ENCODE results near the gene FBXO11.

The FBXO11 gene

DNA sequence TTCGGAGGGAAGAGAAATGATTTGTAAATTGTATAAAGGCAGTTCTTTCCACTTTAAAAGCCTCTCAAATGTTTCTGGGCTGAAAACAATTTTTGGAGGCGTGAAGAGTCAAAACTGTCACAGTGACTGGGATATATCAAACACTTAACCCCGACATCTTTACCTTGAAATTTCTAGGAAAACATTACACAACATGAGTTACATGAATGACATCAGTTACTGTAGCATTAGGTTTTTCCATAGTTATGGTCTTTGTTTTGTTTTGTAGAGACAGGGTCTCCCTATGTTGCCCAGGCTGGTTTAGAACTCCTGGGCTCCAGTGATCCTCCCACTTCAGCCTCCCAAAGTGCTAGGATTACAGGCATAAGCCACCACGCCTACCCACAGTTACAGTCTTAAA is 97.7 kb downstream of the FBXO11 start:
- H3K27ac ChIP-seq = no peak overlapping the region
- no peak for DNase-seq
- H3K4me3 ChIP-seq (ENCODE audit: low read depth, low read length) = no peak overlapping the region
- in situ Hi-C loops (cut with HindIII; ENCODE audit: low pct_ligation_motif_present, low sequenced_read_pairs) = no loop called here
- H3K27me3 ChIP-seq (replicated peaks) = no peaks in the 10 kb centered on the region
- H3K36me3 ChIP-seq (replicated peaks) = peaks cover 58% of the 10 kb centered on the region
- TF ChIP-seq CTCF (IDR thresholded peaks at IDR 0.05; ENCODE audit: low read depth, low read length, missing control alignments) = no peak

- TF ChIP-seq CTCF (IDR thresholded peaks at IDR 0.05; ENCODE audit: low read depth, low read length, missing control alignments) = no peak
- Histone ChIP-seq H3K36me3 (replicated peaks) (peaks cover 63% of the 10 kb centered on the region), H3K4me3 (ENCODE audit: low read depth, low read length) (no peak overlapping the region), H3K27ac (no peak overlapping the region), H3K27me3 (replicated peaks) (no peaks in the 10 kb centered on the region)
- in situ Hi-C loops (cut with HindIII; ENCODE audit: low pct_ligation_motif_present, low sequenced_read_pairs) = no loop called here
- DNase-seq = no peak
Observed at GRCh38 chr2:47805850-47806249, 100.4 kb downstream of the FBXO11 start.

DNA sequence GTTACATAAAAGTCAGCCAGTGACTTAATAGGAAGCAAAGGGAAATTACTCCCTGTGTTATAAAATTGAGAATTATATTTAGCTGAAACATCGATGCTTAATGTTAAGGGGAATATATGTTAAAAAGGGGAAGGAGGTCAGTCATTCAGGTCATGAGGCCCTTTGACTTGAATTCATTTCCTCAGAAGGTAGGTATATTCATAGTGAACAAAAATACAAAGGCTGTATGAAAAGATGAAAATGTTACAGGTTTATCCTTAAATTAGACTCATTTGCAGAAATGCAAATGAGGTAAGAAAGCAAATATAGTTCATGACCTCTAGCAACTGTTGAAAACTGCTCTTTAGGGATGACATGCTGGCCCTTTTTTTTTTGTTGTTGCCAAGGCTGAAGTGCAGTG is 102.5 kb downstream of the FBXO11 start:
- no peak for TF ChIP-seq CTCF (IDR thresholded peaks at IDR 0.05; ENCODE audit: low read depth, low read length, missing control alignments)
- Histone ChIP-seq H3K36me3 (replicated peaks) (peaks cover 72% of the 10 kb centered on the region), H3K27me3 (replicated peaks) (no peaks in the 10 kb centered on the region), H3K27ac (no peak overlapping the region), H3K4me3 (ENCODE audit: low read depth, low read length) (no peak overlapping the region)
- DNase-seq = no peak
- in situ Hi-C loops (cut with HindIII; ENCODE audit: low pct_ligation_motif_present, low sequenced_read_pairs) = no loop called here

DNA sequence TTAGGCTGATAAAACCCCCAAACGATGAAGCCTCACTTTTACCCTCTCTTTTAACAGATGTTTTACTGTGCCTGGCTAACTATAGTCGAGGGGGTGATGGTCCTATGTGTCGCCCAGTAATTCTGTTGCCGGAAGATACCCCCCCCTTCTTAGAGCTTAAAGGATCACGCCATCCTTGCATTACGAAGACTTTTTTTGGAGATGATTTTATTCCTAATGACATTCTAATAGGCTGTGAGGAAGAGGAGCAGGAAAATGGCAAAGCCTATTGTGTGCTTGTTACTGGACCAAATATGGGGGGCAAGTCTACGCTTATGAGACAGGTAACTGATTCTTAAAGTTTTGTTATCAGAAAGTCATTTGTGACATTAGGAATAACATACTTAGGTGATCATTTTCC is 102.9 kb downstream of the FBXO11 start:
- no peak overlapping the region for H3K4me3 ChIP-seq (ENCODE audit: low read depth, low read length)
- no peak for DNase-seq
- H3K27ac ChIP-seq = no peak overlapping the region
- peaks cover 70% of the 10 kb centered on the region for H3K36me3 ChIP-seq (replicated peaks)
- H3K27me3 ChIP-seq (replicated peaks) = no peaks in the 10 kb centered on the region
- TF ChIP-seq CTCF (IDR thresholded peaks at IDR 0.05; ENCODE audit: low read depth, low read length, missing control alignments) = no peak
- in situ Hi-C loops (cut with HindIII; ENCODE audit: low pct_ligation_motif_present, low sequenced_read_pairs) = no loop called here

GRCh38 chr2:47801118-47801517 is 105.2 kb downstream of the FBXO11 start:
- TF ChIP-seq CTCF (IDR thresholded peaks at IDR 0.05; ENCODE audit: low read depth, low read length, missing control alignments) = no peak
- no peak for DNase-seq
- H3K27ac ChIP-seq = no peak overlapping the region
- H3K36me3 ChIP-seq (replicated peaks) = peaks cover 70% of the 10 kb centered on the region
- no peaks in the 10 kb centered on the region for H3K27me3 ChIP-seq (replicated peaks)
- H3K4me3 ChIP-seq (ENCODE audit: low read depth, low read length) = no peak overlapping the region
- in situ Hi-C loops (cut with HindIII; ENCODE audit: low pct_ligation_motif_present, low sequenced_read_pairs) = no loop called here

- Histone ChIP-seq H3K27ac (no peak overlapping the region), H3K36me3 (replicated peaks) (peaks cover 72% of the 10 kb centered on the region), H3K27me3 (replicated peaks) (no peaks in the 10 kb centered on the region), H3K4me3 (ENCODE audit: low read depth, low read length) (no peak overlapping the region)
- in situ Hi-C loops (cut with HindIII; ENCODE audit: low pct_ligation_motif_present, low sequenced_read_pairs) = no loop called here
- DNase-seq = no peak
- no peak for TF ChIP-seq CTCF (IDR thresholded peaks at IDR 0.05; ENCODE audit: low read depth, low read length, missing control alignments)
Observed at GRCh38 chr2:47799031-47799609, 107.2 kb downstream of the FBXO11 start.

Data from brain microvascular endothelial cell (primary cell).